A549 (cell line): ENCODE measurements around the gene PROB1.

Experiments
- JUNB ChIP-seq: fragments of >200 bp; sonication (Bioruptor Twin); formaldehyde crosslinking; IDR thresholded peaks from 2 replicates; pipeline ENCODE4 v1.6.1; 2016
- TF ChIP-seq, protein P1 (sequence below): fragments of >200 bp; sonication (Bioruptor Twin); formaldehyde crosslinking; IDR thresholded peaks from 3 replicates; pipeline ENCODE4 v1.5.1; 2016
- TF ChIP-seq, protein P2 (sequence below): fragments of 250-450 bp; sonication (Bioruptor Pico); IDR thresholded peaks from 2 replicates; pipeline ENCODE4 v1.5.0; 2021; ENCODE audit warnings: mild to moderate bottlenecking, moderate library complexity, borderline replicate concordance
- TF ChIP-seq, protein P3 (sequence below): IDR thresholded peaks from 2 replicates; pipeline ENCODE4 v1.6.1; 2012

DNA sequence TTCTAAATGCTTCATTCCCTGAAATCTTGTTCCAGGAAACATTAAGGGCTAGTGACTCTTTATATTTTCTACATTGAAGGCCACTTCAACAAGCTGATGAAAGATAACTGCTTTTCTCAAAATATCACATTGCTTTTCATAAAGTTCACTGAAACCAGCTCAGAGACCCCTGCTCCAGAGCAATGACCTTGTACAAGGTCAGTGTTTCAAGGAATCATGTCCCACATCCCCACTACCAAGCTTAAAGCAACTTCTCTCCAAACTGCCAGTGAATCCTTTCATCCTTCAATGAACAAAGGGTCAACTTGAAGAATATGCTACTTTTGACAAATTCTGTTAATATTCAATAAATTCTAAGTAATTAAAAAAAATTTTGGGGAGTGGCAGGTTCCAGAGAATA is 21.0 kb upstream of the PROB1 start:
- TF ChIP-seq, protein P1, sequence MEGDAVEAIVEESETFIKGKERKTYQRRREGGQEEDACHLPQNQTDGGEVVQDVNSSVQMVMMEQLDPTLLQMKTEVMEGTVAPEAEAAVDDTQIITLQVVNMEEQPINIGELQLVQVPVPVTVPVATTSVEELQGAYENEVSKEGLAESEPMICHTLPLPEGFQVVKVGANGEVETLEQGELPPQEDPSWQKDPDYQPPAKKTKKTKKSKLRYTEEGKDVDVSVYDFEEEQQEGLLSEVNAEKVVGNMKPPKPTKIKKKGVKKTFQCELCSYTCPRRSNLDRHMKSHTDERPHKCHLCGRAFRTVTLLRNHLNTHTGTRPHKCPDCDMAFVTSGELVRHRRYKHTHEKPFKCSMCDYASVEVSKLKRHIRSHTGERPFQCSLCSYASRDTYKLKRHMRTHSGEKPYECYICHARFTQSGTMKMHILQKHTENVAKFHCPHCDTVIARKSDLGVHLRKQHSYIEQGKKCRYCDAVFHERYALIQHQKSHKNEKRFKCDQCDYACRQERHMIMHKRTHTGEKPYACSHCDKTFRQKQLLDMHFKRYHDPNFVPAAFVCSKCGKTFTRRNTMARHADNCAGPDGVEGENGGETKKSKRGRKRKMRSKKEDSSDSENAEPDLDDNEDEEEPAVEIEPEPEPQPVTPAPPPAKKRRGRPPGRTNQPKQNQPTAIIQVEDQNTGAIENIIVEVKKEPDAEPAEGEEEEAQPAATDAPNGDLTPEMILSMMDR = no peak
- TF ChIP-seq, protein P2, sequence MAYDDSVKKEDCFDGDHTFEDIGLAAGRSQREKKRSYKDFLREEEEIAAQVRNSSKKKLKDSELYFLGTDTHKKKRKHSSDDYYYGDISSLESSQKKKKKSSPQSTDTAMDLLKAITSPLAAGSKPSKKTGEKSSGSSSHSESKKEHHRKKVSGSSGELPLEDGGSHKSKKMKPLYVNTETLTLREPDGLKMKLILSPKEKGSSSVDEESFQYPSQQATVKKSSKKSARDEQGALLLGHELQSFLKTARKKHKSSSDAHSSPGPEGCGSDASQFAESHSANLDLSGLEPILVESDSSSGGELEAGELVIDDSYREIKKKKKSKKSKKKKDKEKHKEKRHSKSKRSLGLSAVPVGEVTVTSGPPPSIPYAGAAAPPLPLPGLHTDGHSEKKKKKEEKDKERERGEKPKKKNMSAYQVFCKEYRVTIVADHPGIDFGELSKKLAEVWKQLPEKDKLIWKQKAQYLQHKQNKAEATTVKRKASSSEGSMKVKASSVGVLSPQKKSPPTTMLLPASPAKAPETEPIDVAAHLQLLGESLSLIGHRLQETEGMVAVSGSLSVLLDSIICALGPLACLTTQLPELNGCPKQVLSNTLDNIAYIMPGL (CRISPR knock-in tag) = no peak
- TF ChIP-seq, protein P3, sequence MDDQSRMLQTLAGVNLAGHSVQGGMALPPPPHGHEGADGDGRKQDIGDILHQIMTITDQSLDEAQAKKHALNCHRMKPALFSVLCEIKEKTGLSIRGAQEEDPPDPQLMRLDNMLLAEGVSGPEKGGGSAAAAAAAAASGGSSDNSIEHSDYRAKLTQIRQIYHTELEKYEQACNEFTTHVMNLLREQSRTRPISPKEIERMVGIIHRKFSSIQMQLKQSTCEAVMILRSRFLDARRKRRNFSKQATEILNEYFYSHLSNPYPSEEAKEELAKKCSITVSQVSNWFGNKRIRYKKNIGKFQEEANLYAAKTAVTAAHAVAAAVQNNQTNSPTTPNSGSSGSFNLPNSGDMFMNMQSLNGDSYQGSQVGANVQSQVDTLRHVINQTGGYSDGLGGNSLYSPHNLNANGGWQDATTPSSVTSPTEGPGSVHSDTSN = no peak
- no peak for TF ChIP-seq JUNB
